G401 (cell line): ENCODE measurements around the gene MACIR. TPM values are rescaled to one million over a fixed set of nuclear protein-coding genes. Genes with fewer than 3 reads are reported as not detected.

ENCODE experiments used
- DNase-seq: peaks from one replicate; pipeline ENCODE4 v3.0.0-alpha.2; 2015; ENCODE audit warnings: low spot score
- in situ Hi-C: cut with HindIII; loops from 2 replicates; pipeline ENCODE4 v1.10.0; 2016; ENCODE audit warnings: low sequenced_read_pairs, mixed read lengths
- total RNA-seq: library from RNA; depleted of rRNA; stranded (reverse); fragments of >200 nt; shearing (Covaris generic); gene quantifications from 2 replicates; pipeline ENCODE4 v1.2.3, GENCODE V29; 2014

The MACIR gene
- total RNA-seq, 1 experiment from 2014 or later, result 10.4 TPM

- in situ Hi-C loops, result no loop called here
Observed at GRCh38 chr5:103237778-103238177, 20.8 kb upstream of the MACIR start.

DNA sequence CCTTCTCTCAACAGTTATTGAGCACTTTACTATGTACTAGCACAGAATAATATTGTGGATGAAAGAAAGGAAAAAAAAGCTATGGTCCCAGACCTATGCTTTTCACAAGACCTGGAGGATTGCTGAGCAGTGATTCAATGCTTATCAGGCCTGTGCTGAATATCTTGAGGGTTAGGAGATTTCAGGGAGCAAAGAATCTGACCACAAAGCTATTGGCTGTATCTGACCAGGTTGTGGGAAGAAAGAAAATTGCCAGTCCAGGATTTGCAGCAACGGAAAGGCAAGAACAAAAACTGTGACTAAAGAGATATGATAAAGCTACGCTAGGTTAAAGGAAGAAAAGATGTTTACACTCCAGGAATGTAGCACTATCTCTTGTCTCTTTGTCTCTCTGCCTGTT, 14.9 kb upstream of the MACIR start:
- in situ Hi-C loops, result no loop called here
- no peak for DNase-seq

More at GRCh38 chr5:103237778-103238177, 20.8 kb upstream of the MACIR start:
- DNase-seq, result no peak

DNA sequence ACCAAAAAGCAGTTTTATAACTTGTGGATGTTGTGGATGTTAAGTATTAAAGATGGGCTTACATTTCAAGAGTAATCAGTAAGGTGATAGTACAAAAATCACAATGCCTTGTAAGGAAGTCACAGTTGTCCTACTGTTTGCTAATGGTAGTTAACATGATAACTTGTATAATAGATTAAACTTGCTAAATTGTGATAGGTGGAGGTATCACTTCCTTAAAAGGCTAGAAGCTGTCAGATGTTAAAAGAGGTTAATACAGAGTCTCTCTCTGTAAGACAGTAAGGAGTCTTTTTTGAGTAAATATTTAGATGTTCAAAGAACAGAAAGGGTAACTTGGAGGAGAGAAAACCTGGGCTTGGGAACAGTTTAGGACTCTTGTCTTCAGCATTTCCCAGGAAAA, 14.2 kb upstream of the MACIR start:
- in situ Hi-C loops, result no loop called here
- DNase-seq, result no peak

- in situ Hi-C loops, result no loop called here
- DNase-seq, result no peak
Observed at GRCh38 chr5:103245761-103246160, 12.8 kb upstream of the MACIR start.

DNA sequence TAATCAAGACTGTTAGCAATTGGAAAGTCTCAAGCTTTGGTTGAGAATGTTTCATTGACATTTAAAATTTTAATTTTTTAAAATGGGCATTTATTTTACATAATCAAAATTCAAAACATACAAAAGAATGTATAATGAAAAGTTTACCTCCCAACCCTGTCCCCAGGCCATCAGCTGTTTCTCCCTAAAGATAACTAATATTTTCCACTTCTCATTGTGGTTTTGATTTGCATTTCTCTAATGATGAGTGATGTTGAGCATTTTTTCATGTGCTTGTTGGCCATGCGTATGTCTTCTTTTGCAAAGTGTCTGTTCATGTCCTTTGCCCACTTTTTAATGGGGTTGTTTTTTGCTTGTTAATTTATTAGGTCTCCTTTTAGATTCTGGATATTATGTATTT, 11.4 kb upstream of the MACIR start:
- in situ Hi-C loops, result no loop called here
- DNase-seq, result no peak

DNA sequence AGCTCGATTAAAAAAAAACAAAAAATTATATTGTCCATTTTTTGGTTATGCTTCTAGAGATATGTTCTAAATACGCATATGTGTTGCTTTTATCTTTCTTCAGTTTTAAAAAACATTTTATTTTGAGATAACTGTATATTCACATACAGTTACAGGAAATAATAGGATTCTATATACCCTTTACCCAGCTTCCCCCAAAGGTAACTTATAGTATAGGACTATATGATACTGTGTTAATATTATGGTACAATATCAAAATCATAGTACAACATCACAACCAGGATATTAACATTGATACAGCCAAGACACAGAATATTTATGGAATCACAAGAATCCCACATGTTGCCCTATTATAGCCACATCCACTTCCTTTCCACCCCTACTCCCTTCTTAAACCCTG, 9.5 kb upstream of the MACIR start:
- no peak for DNase-seq
- in situ Hi-C loops, result no loop called here

GRCh38 chr5:103254921-103255320, 3.6 kb upstream of the MACIR start:
- in situ Hi-C loops, result no loop called here
- DNase-seq, result no peak

GRCh38 chr5:103255691-103256090, 2.9 kb upstream of the MACIR start:
- no peak for DNase-seq
- in situ Hi-C loops, result no loop called here

DNA sequence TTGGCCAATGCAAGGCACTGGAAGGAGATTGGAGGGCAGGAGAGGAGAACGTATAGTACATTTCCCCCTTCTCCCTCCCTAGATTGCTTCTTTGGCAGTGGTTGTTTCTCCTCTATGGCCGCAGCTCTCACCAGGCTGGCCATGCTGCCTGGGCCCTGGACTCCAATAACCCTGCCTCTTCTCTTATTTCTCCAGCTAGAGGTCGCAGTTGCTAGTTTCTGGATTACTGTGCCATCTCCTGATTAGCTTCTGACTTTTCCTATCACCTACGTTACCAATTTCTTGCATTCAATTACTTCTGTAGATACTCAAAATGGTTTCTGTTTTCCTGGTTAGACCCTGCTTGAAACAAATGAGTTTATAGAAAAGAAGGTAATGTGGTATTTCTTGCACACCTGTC, 2.4 kb upstream of the MACIR start:
- in situ Hi-C loops, result no loop called here
- no peak for DNase-seq

- in situ Hi-C loops, result no loop called here
- no peak for DNase-seq
Observed at GRCh38 chr5:103258957-103259704, 568 bp downstream of the MACIR start.

DNA sequence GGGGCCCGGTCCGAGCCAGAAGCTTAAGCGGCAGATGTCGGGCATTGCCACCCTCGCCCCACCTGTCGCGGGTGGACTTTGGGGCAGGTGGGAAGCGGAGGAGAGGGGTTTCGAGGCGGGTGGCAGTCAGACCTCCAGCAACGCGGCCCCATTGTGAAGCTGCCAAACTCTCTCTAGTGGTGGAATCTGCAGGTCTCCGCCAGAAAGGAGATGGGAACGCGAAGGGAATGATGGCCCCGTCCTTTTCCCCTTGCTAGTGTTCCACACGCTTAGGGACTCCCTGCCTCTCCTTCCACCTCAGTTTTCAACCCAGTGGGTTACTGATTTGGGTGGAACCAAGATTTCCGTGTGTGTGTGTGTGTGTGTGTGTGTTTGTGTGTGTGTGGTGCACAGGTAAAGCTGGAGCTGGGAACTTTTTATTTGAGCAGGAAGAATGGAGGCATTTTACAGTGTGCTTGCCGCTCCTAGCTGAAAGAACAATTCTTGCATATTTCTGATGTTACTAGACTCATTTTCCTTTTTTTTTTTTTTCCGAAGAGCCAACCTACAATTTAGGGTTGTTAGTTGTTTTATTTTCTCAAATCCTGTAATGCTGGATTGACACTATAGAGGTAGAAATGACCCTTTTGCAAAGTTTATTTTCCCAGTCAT, 1.3 kb downstream of the MACIR start:
- DNase-seq, result peak; percentile 75
- in situ Hi-C loops, result no loop called here

- in situ Hi-C loops, result no loop called here
- no peak for DNase-seq
Observed at GRCh38 chr5:103260951-103261350, 2.4 kb downstream of the MACIR start.

DNA sequence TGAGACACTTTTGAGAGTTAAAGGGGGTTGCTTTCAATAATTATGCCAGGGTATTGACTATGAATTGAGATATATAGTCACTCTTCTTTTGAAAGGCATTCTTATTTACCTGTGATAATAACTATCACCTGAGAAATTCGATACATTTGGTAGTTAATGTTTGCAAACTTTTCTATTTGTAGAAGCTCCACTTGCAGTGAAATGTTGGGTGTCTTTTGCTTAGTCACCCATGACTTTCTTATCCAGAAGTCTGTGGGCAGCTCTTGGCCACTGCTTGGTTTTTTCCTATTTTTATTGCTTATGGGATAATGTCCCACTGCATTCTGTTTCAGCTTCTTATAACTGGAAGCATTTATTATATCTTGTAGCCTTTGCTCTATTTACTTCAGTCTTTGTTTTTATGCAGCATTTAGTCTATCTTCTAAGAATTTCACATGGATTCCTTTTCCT, 3.9 kb downstream of the MACIR start:
- in situ Hi-C loops, result no loop called here
- DNase-seq, result no peak

- in situ Hi-C loops, result no loop called here
- DNase-seq, result no peak
Observed at GRCh38 chr5:103263054-103263453, 4.5 kb downstream of the MACIR start.

DNA sequence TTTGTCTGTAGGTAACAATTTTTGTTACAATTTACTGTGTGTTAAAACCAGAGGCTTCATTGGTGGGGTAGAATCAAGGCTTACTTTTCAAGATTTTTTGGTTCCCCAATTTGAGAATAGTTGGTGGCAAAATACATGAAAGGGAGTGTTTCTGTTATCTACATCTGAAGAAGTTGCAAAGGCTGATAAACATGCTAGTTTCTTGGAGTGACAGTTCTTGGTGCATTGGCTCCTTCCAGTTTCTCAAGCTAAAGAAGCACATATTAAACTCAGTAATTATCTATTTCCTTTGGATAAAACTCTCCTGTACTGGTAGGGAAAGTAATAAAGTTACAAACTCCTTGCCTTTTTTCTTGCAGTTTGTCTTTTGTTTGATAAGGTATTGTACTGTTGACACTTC, 5.9 kb downstream of the MACIR start:
- in situ Hi-C loops, result no loop called here
- no peak for DNase-seq

DNA sequence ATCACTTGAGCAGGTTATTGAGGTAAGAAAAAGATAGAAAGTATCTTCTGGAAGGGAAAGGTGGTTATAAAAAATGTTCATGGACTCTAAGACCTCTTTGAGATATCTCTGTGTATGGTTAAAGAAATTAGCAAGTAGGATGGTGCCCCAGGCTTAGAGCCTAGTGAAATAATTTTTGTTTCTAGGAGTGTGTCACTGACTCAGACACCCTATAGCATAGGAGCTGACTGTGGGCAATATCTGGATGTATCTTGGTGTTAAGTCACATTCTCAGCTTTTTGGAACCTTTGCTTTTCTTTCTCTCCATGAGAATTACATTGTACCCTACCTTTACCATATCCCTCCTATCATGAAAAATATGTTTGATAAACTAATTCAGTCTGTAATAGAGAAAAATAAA, 12.0 kb downstream of the MACIR start:
- in situ Hi-C loops, result no loop called here

GRCh38 chr5:103271570-103272289, 13.2 kb downstream of the MACIR start:
- no peak for DNase-seq
- in situ Hi-C loops, result no loop called here

More for the DNA sequence above, 12.0 kb downstream of the MACIR start:
- no peak for DNase-seq

- no peak for DNase-seq
- in situ Hi-C loops, result no loop called here
Observed at GRCh38 chr5:103272377-103272776, 13.8 kb downstream of the MACIR start.

DNA sequence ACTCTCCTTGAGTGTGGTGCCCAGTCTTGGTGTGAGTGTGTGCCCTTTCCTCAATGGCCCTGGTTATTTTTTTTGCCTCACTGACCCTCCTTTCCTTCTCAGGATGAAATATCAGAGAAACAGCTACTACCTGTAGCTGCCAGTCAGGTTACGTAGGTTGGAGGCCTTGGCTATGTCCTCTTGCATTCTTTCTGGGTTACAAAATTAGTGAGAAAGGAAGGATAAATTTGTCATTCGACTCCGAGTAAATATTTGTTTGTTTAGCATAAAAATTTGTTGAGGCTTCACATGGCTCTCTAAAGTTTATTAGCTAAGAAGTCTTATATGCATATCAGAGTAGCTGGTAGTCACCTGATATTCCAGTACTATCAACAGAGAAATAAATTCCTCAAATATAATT, 15.4 kb downstream of the MACIR start:
- no peak for DNase-seq
- in situ Hi-C loops, result no loop called here

- in situ Hi-C loops, result no loop called here
- DNase-seq, result no peak
Observed at GRCh38 chr5:103275851-103276250, 17.3 kb downstream of the MACIR start.
